Stimulated activated CD4-positive, alpha-beta T cell treated with anti-CD3 and anti-CD28 coated beads, Interleukin-2, amount 100 ng/mL, for 24 hours (primary cell): ENCODE data around the gene COPS7A.

Experiments used
- DNase-seq, 2 donors: peaks; one replicate each; pipeline ENCODE4 v3.0.0-alpha.2; 2020

COPS7A gene

GRCh38 chr12:6751767-6752166, 27.9 kb downstream of the COPS7A start:
- no peak for DNase-seq

GRCh38 chr12:6752167-6752920, 28.5 kb downstream of the COPS7A start:
- peak; percentile 40 to 48 for DNase-seq

DNA sequence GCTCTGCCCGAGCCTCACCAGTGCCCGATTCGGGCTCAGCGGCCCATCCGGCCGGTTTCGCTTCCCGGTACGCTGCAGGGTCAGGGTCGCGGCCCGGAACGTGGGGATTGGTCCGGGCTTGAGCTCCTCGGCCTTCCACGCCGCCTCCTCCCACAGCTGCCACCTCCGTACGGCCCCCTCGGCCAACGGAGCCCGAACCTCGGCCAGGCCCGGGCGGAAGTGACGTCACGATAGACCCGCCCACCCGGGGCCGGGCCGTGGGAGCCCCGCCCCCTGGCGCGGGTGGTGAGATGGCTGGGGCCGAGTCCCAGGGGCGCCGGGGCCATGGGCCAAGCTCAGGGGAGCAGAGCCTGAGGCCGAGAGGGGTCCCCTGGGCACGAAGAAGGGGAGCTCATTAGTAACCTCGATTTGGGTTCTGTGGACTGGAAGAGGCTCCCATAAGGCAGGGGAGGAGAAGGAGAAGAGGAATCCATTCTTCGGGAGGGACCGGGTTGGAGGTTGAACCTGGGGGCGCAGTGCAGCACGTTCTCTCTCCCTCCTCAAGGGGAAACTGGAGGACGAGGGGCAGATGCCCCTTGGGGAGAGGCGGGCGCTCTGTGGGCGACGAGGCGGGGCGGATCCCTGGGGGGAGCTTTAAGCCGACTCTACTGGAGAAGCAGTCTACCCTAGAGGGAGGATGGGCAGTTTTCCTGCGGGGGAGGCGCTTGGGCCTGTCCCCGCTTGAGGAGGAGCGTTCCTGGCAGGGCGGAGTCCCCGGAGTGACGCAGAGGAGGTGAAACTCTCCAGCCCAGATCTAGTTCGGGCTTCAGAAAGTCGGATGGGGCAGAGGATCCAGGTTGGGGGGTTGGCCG, 29.3 kb downstream of the COPS7A start, which contains the start of gene MLF2:
Gene MLF2 (minus strand): TSS at position 221 of the 851 bp plus-strand sequence. CDS start 807 bp downstream, outside the sequence.
- DNase-seq = peak; percentile 98 to 99

- DNase-seq = no peak
Observed at GRCh38 chr12:6753772-6754356, 30.0 kb downstream of the COPS7A start.

- DNase-seq = no peak
Observed at GRCh38 chr12:6754411-6754810, 30.6 kb downstream of the COPS7A start.

GRCh38 chr12:6757028-6757690, 33.3 kb downstream of the COPS7A start:
- DNase-seq = no peak

- no peak for DNase-seq
Observed at GRCh38 chr12:6758506-6759095, 34.8 kb downstream of the COPS7A start.

GRCh38 chr12:6759741-6760140, 35.9 kb downstream of the COPS7A start:
- no peak for DNase-seq

DNA sequence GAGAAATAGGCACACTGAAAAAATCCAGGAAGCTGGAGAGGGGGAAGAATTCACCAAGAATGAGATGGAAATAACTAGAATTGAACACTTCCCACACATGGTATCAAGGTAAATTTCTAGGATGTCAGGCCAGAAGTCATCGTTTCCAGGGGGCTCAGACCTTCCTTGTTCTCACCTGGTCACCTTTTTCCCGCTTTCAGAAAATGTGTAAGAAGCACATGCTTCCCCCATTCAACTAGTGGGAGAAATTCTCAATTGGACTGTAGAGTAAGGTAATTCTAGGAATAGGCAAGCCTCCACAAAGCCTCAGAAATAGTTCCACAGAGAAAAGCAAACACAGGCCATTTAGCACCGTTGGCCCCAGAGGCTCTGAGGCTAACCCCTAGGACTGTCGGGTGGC, 39.5 kb downstream of the COPS7A start:
- DNase-seq = no peak

- peak; percentile 32 to 49 for DNase-seq
Observed at GRCh38 chr12:6764011-6764828, 40.4 kb downstream of the COPS7A start.

DNA sequence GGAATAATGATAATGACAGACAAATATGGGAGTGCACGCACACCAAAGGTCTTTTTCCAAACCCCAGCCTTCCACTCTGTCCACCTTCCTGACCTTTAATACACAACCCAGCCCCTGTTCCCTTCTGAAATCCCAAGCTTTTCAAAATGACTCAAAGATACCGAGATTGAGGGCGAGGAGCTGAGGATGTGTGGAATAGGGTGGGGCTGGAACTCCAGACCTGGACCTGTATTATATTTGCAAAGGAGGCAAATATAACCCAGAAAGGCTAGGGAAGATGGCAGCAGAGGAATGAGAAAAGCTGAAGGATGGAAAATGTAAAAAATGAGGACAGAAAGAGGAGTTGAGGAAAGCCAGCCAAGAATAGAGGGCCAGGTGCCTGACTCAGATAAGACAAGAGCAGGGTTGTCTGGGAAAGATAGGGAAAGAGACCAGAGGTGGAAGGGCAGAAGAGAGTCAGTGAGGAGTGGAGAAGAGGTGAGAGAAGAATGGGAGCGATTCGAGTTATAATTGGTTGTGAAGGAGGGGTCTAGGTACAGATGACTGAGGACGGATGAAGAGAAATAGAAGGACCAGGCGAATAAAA, 41.3 kb downstream of the COPS7A start:
- DNase-seq = no peak

GRCh38 chr12:6765634-6766581, 42.1 kb downstream of the COPS7A start, which contains the start of gene PTMS:
TSS of gene PTMS (plus strand) at chr12:6766363. CDS start at chr12:6766706, 343 bp downstream.
- DNase-seq = peak in 1 of 2 donors; percentile 63

DNA sequence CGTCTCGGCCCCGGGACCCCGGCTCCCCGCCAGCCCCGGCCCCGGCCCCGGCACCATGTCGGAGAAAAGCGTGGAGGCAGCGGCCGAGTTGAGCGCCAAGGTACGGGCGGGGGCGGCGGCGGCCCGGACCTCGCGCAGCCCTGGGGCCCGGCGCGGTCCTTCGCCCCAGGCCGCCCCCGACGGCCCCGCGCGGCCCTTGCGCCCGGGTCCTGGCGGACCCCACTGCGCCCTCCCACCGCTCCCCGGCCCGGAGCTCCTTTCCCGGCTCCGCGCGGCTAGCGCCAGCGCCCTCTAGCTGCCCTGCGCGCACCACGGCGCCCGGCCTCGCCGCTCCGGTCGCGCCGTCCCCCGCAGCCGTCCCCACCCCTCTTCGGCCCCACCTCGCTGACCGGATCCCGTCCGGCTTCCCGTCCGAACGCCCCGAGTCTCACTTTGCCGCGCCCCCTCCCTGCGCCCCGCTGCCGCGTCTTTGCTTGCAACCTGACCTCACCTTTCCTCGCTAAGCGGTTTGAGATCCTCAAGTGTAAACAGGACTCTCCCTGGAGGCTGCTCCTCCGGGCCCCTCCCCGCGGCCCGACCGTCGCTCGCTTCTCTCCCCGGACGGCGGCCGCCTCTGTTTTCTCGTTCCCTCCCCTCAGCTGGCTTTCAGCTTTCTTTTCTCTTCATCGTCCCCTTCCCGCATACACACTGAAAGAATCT, 43.0 kb downstream of the COPS7A start:
- DNase-seq = peak; percentile 61 to 67

GRCh38 chr12:6767353-6768319, 43.8 kb downstream of the COPS7A start:
- no peak for DNase-seq

- no peak for DNase-seq
Observed at GRCh38 chr12:6768437-6768914, 44.6 kb downstream of the COPS7A start.

DNA sequence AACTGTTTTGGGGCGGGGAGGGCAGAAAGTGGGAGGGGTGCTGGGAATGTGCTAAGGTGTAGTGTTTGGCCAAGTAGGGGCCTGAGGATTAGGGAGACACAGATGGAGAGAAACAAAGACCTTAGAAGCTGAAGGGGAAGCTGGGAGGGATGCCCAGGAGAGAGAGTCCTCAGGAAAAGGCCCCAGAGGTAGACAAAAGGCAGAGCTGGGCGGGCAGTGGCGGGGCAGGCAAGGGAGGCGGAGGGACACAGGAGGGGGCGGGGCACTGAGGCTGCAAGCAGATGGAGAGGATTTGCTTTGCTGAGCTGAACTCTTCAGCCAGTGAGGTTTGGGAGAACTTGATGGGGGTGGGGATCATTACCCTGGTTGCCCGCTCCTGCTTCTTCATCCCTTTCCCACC, 45.1 kb downstream of the COPS7A start:
- DNase-seq = no peak

GRCh38 chr12:6769666-6770065, 45.8 kb downstream of the COPS7A start:
- no peak for DNase-seq

DNA sequence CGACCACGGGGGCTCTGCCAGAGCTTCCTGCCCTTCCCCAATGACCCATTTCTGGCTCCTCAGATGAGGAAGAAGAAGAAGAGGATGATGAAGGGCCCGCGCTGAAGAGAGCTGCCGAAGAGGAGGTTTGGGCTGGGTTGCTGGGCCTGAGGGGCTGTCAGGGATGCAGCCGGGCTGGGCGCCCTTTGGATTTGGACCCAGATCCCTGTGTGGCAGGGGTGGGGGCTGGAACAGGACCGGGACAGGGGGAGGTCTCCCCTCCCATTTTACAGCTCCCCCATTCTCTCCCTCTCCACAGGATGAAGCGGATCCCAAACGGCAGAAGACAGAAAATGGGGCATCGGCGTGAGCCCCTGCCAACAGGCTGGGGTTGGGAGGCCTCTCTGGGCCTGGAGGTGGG, 46.2 kb downstream of the COPS7A start:
- no peak for DNase-seq
